GM21737 (cell line): Measurements from ENCODE around the gene GATAD2B.
"Not testable (repeated sequence)": the region's sequence is repeated elsewhere in the genome, so short reads cannot be mapped to it uniquely, and the experiment has no call there.

Source experiments
- ATAC-seq: cut with Tn5 transposase; IDR thresholded peaks from one replicate; pipeline ENCODE4 v1.9.1; 2021; ENCODE audit warnings: mild to moderate bottlenecking, moderate library complexity; ENCODE audit not compliant: unreplicated experiment

The GATAD2B gene

DNA sequence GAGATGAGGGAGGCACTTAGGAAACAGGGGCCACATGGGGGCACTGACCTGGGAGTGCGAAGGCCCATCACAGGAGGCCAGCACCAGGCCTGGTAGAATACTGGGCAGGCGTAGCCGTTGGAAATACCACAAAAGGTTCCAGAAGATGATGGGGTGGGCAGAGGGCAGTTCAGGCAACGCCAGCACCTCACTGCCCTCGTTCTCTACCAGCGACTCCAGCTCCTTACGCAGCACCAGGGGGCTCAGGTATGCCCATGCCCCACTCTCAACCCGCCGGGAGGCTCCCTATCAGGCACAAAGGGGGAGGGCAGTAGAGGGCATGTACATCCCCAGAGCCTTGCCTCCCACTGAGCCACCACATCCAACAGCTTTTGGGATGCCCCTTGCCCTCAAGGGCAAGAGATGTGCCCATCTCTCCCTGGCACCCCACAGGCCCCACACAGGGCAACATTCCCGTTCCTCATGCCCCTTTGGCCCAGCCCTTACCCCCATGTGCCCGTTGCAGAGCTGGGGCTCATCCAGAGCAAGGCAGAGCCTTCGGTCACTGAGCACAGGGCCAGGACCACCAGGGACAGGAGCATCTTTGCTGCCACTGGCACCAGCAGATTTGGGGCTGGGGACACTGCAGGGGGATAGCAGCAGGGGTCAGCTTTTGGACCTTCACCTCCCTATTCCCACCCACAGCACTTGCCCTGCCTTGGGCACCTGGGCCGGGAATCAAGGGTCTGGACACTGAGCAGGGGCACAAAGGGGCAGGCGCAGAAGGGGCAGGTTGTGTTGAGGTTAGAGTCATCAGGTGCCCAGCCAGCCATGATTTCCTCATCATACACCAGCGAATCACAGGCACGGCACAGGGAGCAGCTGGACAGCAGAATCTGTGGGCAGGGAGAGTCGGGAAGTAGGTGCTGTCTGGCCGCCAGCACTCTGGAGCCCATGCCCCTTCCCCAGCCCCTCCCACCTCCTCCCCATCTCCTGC, 9.7 kb upstream of the GATAD2B start:
- ATAC-seq: no peak

DNA sequence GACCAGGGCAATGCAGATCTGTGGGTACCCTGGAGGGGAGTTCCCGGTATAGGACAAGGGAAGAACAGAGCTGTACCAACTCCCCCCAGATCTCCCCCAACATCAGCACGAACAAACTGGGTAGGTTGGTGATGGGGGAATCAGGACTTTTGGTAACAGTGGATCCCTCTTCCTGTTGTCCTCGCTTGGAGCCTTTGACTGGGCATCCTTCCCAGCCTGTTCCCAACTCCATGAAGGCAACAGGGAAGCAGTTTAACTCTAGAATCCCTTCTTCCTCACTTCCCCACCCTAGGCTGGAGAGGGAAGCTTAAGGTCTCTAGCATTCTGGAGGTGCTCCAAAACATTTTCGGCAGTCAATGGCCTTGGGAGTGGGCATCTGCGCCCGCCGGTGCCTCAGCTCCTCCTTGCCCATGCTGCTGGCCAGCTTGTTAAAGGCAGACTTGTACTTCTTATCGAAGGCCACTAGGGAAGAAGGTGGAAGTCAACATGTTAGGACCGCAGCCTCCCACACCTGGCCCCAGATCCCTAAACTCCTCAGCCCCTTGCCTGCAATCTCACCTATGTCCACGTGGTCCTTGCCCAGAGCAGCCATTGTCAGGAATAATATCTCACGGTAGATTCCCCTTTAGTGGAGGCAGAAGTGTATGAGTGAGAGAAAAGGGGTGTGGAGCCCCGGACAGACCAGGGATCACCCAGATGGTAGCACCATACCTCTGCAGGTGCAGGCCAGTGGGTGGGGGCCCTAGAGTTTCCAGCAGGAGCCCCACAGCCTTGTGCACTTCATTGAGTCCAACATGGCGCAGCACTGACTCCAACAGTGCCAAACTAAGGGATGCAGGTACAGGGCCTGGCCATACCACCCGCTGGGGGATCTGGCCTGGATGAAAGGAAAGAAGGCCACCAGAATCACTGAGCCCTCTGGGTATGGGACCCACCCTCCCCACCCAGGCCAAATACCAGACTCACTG, 7.5 kb upstream of the GATAD2B start:
- ATAC-seq: no peak

DNA sequence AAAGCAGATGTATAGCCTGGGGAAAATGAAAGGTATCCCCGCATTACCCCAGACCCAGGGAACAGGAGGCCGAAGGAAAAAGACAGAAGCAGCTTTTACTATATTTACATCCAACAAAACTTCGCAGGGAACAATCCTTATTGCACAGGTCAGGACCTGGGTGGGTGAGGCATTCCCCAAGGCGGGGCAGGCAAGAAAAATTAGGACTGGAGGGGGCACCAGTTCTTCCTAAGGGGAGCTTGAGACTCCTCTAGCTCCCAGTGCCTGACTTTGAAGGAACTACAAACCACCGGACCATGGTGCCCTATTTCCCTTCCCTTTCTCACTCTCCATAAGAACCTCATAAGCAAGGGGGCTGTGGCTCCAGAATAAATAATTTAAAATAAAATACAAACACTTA, 6.7 kb upstream of the GATAD2B start:
- no peak for ATAC-seq

DNA sequence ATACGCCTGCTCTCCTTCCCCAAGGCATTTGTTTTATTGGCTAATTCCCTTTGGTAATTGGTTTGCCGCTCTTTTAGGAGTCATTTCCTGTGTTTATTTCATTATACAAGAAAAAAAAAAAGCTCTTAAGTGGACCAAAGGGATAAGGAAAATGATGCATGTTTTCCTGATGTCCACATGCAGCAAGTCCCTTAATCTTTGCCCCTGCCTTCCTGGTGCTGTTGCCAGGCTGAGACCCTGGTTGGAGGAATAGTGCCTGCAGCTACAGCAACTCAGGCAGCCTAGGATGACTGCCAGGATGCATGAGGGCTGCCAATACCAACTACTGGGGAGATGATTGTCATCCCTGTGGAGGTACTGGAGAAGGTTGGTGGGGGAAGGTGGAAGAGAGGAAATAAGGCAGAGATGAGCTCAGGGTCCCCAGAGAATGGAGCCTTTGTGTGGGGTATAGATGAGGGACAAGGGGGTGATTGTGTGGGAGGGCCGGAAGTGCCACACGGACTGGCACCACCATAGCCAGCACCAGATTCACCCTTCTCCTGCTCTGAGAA, 6.1 kb upstream of the GATAD2B start:
- ATAC-seq: no peak

DNA sequence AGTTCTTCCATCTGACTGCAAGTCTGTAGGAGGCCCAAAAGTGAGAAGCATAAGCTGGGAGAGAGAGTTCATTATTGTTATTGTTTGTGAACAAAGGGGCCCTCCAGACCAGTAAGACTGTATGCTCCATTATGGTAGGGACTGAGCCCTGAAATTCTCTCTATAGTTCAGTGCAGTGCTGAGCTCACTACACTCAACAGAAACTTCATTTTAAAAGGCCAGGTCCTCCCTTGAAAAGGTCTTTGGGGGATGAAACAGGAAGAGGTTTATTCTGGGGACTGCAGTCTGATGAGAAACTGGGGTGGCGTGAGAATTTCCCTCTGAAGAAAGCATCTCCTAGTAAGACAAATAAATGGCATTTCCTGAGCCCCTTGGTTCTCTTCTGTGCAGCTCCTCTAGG, 5.5 kb upstream of the GATAD2B start:
- ATAC-seq: no peak

DNA sequence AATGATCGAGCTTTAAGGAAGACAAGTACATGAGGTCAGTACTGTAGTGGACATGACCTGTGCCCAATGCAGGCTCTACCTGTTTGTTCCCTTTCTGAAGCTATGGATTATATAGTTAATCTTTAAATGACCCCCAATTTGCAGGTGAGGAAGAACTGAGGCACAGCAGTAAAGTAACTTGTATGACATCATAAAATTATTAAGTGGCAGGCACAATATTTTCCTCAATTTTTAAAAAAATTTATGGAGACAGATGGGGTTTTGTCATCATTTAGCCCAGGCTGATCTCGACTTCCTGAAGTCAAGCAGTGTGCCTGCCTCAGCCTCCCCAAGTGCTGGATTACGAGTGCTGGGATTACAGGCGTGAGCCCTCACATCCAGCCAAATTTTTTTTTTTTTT, 3.6 kb upstream of the GATAD2B start:
- ATAC-seq: no peak

DNA sequence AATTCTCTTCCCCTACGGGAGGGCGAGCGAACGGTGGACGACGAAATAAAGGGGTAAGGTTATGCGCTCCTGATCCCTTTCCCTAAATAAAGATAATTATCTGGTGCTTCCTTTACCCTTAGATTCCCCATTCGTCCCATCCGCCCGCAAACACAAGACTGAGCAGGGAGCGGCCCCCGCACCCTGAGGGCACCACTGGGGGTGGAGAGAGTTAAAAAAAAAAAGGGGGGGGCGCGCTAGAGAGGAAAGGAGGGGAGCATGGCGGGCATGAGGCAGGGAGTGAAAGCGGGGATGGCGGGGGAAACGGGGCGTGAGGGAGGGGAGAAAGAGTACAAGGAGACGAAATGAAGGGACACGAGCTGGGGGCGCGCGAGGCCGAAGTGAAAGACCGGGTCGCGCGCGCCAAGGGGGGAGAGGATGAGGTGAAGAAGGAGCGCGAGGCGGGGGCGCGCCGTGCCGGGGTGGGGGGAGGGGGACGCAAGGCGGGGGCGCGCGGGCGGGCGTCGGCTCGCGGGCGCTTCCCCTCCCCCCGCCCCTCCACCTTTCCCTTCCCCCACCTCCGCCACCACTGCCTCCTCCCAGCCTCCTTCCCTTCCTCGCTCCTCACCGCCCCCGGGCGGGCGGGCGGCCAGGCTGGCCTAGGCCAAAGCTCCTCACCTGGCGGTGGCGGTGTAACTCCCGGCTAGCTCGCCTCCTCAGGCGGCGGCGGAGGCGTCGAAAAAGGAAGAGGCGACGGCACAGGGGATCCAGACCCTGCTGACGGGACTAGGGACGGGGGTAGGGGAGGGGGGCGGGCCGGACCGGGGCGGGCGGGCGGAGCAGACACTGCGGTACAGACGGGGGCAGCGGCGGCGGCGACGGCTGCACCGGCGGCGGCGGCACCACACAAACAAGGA, 448 bp downstream of the GATAD2B start:
- ATAC-seq: peak; percentile 25

DNA sequence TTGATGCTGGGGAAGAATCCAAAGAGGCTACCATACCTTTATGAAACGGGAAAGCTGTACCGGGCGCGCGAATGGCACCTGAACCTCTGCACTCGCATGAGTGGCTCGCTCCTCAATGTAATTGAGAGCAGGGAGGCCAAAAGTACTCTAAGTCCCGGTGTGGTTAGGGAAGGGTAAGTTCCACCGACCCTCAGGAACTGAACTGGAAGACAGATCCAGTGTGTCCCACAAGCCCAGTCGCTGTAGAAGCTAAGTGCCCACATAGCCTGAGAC, 1.0 kb downstream of the GATAD2B start:
- no peak for ATAC-seq

DNA sequence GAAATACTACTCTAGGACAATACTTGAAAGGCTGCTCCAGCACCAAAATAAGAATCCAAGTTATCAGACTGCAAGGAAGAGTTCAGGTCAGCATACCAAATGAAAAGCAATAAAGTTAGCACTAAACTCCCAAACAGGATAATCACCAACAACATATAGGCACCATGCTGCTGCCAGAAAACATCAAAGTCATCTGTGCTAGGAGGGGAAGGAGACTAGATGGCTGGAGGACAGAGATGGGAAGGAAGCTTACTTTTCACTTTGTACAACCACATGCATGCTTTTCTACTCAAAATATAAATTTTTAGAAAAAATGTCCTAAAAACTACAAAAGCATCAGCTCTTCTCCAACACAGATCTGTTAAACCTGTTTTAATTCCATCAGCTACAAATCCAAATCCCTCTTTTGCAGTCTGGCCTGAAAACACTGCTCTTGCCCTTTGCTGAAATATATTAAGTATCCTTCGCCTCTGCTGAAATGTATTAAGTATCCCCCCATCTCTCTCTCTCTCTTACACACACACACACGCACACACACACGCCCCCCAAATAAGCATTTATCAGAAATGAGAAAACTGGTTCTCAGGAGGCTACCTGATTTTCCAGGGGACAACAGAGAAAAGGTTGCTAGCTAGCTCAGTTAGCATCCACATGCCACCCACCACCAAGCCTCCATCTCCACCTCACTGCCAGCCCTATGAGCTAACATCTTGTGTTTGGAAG, 1.5 kb downstream of the GATAD2B start:
- ATAC-seq: no peak

DNA sequence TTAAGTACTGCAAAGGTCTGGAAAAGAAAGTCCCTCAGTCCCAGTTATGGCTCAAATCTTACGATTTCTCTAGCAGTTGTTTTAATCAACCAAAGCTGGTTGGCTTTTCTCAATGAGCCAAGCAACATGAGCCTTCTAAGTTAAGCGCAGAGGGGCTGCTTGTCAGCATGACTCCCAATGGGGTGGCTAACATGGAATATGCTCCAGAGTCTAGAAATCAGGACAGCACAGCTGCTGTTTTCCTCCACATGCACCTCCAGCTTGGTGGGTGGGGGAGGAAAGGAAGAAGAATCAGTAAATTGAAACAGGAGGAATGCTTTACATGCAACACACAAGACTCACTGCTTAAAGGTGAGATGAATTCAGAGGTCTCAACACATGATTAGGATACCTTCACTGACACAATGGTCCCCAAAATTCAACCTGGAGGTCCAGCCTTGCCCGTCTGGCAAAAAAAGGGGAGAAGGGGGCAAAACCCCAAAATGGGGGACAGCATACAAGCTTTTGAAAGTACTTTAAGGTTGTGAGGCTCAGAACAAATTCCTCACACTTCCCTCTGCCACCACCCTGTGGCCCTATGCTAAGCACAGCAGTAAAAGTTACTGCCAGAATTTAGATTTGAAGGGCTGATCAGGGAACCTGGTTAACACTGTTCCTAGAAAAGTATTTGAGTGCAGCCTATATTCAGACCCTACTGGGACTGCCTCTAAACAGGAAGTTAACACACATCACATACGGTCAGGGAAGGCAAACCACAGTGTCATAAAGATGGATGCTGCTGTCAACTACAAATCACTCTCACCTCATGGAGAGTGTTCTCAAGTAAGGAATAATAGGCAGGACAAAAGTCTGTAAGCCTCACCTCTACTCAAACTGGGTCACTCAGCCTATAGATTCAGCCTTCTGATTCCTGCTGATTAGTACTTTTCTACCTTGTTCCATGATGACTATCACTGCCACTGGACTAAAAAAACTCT, 2.6 kb downstream of the GATAD2B start:
- no peak for ATAC-seq

DNA sequence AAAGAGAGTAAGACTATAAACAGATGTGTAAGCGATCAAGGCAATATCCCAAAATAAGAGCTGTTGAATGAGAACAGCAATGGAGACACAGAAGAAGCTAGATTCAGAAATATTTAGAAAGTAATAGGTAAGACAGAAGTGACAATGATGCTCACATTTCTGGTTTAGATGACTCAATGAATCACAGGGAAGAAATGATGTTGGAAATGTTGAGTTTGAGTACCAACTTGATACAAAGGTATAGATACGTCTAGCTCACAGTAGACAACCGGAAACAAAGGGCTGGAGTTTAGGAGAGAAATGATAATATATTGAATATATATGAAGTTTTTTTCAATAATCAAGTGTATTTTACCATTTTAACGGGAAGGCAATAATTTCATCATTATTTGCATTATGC, 6.5 kb downstream of the GATAD2B start:
- ATAC-seq: no peak

DNA sequence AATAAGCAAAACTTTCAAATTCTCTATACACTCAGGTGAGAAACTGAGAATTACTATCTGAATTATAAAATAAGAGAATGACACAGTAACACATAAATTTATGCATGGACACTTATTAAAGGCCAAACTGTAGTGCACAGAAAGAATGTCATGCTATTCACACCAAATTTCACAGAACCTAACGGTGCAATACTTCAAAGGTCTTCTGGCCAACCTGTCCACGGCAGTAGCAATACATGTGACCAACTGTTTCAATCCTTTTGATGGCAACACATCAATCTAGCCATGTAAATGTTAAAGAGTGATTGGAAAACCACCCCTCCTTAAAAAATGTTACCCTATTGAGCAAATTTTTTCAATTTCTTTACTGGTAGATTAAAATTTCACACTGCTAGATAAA, 10.4 kb downstream of the GATAD2B start:
- no peak for ATAC-seq

DNA sequence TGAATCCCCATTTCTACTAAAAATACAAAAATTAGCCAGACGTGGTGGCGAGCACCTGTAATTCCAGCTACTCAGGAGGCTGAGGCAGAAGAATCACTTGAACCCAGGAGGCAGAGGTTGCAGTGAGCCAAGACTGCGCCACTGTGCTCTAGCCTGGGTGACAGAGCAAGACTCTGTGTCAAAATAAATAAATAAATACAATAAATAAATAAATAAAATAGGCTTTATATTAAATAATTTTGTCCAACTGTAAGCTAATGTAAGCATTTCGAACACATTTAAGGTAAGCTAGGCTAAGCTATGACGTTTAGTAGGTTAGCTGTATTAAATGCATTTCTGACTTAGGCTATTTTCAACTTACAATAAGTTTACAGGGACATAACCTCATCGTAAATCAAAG, 12.2 kb downstream of the GATAD2B start:
- not testable (repeated sequence) for ATAC-seq

DNA sequence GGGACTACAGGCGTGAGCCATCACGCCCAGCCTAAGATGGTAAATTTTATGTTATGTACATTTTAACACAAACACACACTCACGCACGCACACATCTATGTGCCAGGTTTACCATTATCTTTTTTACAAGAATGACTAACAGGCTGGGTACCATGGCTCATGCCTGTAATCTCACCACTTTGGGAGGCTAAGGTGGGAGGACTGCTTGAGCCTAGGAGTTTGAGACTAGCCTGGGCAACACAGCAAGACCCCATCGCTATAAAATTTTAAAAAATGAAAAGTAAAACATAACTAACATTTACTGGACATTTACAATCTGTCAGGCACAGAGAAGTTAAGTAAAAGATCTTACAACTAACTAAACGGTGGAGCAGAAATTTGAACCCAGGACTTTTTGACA, 14.7 kb downstream of the GATAD2B start:
- ATAC-seq: no peak

DNA sequence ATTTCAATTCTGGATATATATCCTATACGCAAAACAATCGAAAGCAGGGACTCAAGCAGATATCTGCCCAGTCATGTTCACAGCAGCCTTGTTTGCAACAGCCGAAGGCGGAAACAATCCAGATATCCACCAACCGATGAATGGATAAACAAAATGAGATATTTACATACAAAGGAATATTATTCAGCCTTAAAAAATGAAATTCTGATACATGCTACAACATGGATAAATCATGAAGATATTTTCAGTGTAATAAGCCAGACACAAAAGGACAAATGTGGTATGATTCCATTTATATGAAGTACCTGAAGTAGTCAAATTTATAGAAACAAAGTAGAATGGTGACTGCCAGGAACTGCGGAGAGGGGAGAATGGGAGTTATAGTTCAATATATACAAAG, 15.6 kb downstream of the GATAD2B start:
- no peak for ATAC-seq

DNA sequence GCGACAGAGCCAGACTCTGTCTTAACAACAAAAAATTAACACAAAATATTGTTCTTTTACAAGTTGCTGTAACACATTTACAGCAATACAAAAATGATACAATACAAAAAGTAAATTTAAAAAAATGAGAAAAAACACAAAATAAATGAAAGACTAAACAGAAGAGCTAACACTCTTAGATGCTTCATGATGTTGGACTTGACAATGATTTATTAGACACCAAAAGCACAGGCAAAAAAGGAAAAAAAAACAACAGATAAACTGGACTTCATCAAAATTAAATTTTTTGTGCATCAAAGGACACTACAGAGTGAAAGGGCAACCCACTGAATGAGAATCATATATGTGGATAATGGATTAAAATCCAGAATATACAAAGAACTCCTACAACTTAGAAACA, 16.4 kb downstream of the GATAD2B start:
- ATAC-seq: no peak

DNA sequence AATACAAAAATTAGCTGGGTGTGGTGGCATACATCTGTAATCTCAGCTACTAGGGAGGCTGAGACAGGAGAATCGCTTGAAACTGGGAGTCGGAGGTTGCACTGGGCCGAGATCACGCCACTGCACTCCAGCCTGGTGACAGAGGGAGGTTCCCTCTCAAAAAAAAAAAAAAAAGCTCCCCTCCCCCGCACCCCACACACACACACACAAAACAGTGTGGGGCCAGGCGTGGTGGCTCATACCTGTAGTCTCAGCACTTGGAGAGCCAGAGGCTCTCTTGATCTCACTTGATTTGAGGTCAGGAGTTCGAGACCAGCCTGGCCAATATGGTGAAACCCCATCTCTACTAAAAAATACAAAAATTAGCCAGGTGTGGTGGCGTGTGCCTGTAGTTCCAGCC, 16.9 kb downstream of the GATAD2B start:
- ATAC-seq: not testable (repeated sequence)

DNA sequence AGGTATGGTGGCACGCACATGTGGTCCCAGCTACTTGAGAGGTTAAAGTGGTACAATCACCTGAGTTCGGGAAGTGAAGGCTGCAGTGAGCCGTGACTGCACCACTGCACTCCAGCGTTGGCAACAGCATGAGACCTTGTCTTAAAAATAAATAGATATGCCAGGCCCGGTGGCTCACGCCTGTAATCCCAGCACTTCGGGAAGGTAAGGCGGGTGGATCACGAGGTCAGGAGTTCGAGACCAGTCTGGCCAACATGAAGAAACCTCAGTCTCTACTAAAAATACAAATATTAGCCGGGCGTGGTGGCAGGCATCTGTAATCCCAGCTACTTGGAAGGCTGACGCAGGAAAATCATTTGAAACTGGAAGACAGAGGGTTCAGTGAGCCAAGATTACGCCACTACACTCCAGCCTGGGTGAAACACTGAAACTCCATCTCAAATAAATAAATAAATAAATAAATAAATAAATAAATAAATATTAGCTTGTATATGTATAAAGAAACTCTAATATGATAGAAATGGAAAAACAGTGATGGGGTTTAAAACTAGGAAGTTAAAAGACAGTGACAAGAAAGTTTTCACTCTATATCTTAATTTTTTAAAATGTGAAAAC, 18.8 kb downstream of the GATAD2B start:
- no peak for ATAC-seq
